HG03565 (cell line): ENCODE data around the gene GSTA5.
"Not testable (repeated sequence)": the region's sequence is repeated elsewhere in the genome, so short reads cannot be mapped to it uniquely, and the experiment has no call there.

Experiments used
- ATAC-seq: cut with Tn5 transposase; IDR thresholded peaks from one replicate; pipeline ENCODE4 v1.9.1; 2021; ENCODE audit warnings: mild to moderate bottlenecking, moderate library complexity; ENCODE audit not compliant: unreplicated experiment

Gene GSTA5

GRCh38 chr6:52840763-52841585, at the start of gene GSTA5:
Gene GSTA5 (minus strand): TSS chr6:52840813.
- no peak for ATAC-seq

DNA sequence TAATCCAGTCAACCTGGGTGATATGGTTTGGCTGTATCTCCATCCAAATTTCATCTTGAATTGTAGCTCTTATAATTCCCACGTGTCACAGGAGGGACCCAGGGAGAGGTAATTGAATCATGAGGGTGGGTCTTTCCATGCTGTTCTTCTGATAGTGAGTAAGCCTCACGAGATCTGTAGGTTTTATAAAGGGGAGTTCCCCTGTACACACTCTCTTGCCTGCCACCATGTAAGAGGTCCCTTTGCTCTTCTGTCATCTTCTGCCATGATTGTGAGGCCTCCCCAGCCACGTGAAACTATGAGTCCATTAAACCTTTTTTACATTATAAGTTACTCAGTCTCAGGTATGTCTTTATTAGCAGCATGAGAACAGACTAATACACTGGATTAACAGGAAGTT, 49.4 kb upstream of the GSTA5 start:
- ATAC-seq, result no peak

DNA sequence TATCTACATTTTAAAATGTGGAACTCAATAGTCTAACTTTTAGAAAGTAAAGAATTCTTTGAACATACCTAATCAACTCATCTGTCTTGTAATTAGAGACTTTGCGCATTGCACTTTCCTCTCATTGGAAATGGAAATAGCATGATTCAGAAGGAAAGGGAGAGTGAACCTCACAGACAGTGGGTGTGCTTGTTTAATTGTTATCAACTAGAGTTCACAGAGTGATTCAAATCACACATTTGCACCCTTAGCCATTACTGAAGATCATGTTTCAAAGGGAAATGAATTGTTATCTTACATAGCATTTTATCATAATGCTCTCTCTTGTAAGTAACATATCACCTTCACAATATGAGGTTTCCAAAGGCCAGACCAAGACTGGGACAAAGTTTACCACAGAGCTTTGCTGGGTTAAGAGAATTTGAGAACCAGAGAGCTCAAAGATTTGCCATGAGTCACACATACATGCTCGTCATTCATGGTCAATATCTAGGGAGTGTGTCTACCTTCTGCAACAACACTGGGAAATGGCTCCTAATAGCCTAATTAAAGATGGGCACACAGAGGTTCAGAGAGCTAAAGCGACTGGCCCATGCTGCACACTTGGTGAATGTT, 47.4 kb upstream of the GSTA5 start:
- ATAC-seq, result no peak

DNA sequence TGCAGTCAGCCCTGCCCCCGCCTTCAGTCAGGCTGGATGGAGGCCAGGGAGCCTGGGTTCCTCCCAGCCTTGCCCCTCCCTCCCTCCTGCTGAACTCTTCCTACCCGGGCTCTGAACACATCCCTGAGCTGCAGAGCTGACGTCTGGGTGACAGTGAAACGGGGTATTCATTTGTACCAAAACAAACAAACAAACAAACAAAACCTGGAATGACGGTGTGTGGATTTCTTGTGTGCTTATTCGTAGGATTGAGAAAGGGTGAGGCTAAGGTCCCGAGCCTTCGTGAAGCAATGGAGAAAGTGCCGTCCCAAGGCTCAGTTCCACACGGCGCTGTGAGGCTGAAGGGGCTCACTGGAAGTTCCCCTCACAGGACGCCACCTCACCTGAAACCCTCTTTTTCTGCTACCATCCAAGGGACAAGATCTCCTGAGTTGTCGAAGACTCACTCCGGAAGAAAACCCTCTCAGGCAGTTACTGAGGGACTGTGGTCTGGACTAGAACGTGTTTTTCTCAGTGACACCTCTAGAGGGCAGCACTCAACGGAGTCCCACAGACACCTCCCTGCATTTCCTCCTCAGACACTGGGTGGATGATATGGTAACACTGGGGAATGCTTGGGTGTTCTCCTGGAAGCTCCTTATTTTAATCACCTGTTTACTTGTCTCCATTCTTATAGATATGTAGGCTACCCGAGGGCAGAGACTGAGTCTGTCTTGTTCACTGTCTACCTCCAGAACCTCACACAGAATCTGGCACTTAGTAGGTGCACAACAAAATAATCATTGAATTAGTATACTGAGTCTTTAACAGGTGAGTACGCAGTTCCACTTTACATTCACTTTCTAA, 41.6 kb upstream of the GSTA5 start:
- peak; percentile 99 for ATAC-seq

DNA sequence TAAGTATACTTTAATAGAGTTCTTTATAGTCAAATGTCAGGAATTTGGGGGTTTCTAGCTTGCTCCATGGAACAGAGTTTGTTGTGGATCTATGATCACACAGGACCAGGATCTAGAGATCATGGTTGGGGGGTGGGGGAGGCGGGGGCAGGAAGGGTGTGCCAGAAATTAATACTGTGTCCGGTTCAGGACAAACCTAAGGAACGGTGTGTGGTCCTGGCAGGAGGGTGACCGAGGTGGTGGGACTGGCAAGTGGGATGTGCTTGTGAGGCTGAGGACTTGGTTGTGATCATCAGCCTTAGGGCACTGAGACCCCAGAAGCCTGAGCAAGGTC, 41.0 kb upstream of the GSTA5 start:
- ATAC-seq, result no peak

DNA sequence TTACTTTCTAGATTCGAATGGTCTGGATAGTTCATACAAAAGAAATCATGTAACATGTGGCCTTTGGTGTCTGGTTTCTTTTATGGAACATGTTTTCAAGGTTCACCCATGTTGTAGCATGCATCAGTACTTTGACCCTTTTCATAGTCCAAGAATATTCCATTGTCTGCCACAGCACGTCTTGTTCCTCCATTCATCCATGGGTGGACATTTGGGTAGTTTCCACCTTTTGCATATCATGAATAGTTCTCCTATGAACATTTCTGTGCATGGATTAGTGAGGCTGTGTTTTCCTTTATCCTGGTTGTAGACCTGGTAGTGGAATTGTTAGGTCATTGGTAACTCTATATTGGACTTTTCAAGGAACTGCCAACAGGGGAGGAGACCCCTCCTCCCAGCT, 37.2 kb upstream of the GSTA5 start:
- no peak for ATAC-seq

- no peak for ATAC-seq
These were observed 36.6 kb upstream of the GSTA5 start for GRCh38 chr6:52877168-52877567.

GRCh38 chr6:52876056-52876787, 35.6 kb upstream of the GSTA5 start:
- ATAC-seq, result no peak

DNA sequence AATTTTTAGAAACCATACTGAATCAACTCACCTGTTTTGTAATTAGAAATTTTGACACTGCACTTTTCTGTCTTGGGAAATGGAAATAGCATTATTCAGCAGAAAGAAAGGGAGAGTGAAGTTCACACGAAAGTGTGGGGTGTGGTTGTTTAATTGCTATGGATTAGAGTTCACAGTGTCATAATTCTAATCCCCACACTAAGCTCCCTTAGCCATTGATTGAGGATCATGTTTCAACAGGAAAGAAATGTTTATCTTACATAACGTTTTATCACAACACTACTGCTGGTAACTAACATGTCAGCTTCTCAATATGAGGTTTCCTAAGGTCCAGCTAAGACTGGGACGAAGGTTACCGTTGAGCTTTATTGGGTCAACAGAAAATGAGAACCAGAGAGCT, 31.4 kb upstream of the GSTA5 start:
- ATAC-seq, result no peak

- no peak for ATAC-seq
These were observed 31.0 kb upstream of the GSTA5 start for GRCh38 chr6:52871621-52872020.

DNA sequence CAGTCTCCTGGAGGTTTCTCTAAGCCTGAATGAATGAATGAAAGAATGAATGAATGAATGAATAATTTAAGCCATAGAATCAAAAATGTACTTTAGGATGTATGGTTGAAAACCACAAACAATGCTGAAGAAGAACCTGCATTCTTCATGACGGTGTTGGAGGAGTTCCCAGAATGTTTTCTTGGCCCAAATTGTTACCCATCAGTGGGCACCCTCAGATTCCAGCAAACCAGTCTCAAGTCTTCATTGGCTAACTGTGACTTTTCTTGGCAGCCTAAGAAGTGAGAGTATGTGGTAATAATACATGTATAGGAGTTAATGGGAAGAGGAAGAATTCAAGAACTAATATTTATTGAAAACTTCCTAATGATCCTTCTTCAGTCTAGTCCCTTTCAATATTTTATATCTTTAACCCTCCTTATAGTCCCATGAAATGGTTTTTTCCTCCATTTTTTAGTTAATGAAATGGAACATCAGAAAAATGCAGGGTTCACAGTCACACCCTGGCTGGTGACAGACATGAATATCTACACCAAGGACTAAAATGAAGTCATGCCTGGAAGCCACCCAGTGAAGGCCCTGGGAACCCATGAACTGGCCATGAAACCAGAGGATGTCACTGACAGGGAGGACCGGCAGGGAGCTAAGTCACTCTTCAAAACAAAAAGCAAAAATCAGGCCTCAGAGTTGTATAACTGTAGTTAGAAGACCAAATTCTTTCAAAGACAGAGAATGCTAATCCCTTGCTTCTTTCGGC, 29.9 kb upstream of the GSTA5 start:
- not testable (repeated sequence) for ATAC-seq

DNA sequence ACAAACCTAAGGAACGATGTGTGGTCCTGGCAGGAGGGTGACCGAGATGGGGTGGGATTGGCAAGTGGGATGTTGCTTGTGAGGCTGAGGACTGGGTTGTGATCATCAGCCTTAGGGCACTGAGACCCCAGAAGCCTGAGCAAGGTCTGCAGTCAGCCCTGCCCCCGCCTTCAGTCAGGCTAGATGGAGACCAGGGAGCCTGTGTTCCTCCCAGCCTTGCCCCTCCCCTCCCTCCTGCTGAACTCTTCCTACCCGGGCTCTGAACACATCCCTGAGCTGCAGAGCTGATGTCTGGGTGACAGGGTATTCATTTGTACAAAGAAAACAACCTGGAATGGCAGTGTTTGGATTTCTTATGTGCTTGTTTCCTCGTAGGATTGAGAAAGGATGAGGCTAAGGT, 28.3 kb upstream of the GSTA5 start:
- ATAC-seq, result not testable (repeated sequence)

DNA sequence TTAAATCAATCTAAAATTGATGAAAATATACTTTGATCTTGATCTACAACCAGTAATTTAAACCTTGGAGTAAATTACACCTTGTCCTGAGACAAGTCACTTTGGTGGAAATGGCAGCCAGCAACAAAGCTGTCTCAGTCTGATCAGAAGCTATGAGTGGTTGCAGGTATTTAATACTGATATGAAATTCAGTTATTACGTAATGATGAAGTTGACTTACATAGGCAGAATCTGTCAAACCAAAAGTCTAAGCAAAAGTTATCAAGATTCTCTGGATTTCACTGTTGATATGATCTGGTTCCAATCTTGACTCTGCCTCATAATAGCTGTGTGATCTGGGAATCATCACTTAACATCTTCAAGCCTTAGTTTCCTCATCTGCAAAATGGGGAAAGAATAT, 27.6 kb upstream of the GSTA5 start:
- ATAC-seq, result no peak

DNA sequence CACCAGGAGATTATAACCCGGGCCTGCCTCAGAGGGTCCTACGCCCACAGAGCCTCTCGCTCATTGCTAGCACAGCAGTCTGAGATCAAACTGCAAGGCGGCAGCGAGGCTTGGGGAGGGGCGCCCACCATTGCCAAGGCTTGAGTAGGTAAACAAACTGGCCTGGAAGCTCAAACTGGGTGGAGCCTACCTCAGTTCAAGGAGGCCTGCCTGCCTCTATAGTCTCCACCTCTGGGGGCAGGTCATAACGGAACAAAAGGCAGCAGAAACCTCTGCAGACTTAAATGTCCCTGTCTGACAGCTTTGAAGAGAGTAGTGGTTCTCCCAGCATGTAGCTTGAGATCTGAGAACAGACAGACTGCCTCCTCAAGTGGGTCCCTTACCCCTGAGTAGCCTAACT, 20.5 kb upstream of the GSTA5 start:
- not testable (repeated sequence) for ATAC-seq

DNA sequence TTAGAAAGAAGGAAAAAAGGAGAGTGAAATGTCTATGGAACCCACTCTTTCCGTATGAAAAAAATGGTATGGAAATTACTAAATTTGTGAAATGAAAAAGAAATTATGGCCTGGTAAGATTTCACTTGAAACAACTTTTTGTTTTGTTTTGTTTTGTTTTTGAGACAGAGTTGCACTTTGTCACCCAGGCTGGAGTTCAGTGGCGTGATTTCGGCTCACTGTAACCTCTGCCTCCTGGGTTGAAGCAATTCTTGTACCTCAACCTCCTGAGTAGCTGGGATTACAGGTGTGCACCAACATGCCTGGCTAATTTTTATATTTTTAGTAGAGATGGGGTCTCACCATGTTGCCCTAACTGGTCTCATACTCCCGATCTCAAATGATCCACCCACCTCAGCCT, 17.8 kb upstream of the GSTA5 start:
- no peak for ATAC-seq

GRCh38 chr6:52856137-52856536, 15.5 kb upstream of the GSTA5 start:
- ATAC-seq, result not testable (repeated sequence)

DNA sequence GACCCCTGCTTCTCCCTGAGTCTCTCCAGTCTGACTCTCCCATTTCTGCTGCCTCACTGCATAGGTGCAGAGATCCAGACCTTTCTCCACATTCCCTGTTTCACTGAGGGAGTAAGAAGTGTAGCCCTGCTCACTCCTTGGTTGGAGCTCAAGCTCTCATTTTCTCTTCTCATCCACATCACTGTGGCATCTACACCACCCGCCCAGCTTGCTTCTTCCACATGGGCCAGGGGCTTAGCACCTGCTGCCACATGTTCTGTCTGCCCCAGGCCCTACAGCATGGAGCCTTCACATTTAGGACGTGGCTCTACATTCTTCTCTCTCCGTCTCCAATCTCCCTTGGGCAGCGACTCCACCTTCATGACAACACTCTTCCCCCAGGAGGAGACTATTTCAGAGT, 8.5 kb upstream of the GSTA5 start:
- no peak for ATAC-seq

DNA sequence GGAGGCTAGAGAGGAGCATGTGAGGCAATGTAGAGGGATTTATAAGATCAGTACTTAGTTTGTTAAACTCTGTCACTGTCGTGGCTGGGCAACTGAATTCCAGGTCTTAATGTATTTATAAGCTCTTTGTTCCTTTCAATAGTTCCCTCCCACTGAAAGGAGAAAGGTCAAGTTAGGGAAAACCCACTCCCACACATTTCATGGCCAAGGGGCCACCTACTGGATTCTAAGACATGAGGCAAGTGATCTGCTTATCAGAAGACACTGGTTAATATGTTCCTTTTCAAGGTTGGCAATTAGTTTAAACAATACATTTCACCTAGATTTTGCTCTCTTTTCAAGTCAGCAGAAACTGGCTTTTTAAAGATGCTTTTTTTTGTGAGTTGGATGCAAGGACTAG, 5.4 kb upstream of the GSTA5 start:
- ATAC-seq, result no peak

DNA sequence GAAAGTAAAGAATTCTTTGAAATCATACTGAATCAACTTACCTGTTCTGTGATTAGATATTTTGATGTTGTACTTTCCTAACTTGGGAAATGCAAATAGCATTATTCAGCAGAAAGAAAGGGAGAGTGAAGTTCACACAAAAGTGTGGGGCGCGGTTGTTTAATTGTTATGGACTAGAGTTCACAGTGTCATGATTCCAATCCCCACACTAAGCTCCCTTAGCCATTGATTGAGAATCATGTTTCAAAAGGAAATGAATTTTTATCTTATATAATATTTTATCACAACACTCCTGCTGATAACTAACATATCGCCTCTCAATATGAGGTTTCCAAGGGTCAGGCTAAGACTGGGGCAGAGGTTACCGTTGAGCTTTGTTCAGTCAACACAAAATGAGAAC, 3.0 kb upstream of the GSTA5 start:
- no peak for ATAC-seq
